Uterus (tissue), 2 donors: ENCODE measurements around the gene UQCC2.

Source experiments
- POLR2A ChIP-seq, 2 donors: fragments of 450-650 bp; IDR thresholded peaks; one replicate each; pipeline ENCODE4 v1.6.1; 2016; ENCODE audit warnings: antibody characterized with exemption in 2 of 2, mild to moderate bottlenecking in 1 of 2, moderate library complexity in 1 of 2
- TF ChIP-seq, protein P1 (sequence below), 4 experiments: fragments of 200-600 bp in 2 of 4; fragments of 450-650 bp in 2 of 4; sonication (generic) in 2 of 4; IDR thresholded peaks; one replicate each; pipeline ENCODE4 v1.5.1; 2016 to 2019; ENCODE audit warnings: antibody characterized with exemption in 4 of 4, mild to moderate bottlenecking in 2 of 4, moderate library complexity in 1 of 4

DNA sequence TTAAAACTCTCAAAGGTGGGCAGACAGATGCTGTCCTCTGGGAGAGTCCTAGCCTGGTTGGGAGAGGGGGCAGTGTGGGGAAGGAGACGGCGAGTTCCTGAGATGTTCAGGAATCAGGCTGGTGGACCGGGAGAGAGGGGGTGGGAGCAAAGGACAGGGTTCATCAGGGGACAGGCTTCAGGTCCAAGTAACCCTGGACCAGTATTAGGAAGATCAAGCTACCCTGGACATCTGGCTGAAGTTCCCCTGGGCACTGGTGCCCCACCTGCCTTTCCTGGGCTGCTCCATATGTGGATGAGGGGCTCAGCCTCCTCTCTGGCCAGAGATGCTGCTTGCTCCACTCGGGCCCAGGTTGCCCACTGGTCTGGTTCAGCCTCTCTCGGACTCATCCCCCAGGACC is 36.3 kb upstream of the UQCC2 start:
- no peak for TF ChIP-seq POLR2A (IDR thresholded peaks at IDR 0.05)
- TF ChIP-seq, protein P1, sequence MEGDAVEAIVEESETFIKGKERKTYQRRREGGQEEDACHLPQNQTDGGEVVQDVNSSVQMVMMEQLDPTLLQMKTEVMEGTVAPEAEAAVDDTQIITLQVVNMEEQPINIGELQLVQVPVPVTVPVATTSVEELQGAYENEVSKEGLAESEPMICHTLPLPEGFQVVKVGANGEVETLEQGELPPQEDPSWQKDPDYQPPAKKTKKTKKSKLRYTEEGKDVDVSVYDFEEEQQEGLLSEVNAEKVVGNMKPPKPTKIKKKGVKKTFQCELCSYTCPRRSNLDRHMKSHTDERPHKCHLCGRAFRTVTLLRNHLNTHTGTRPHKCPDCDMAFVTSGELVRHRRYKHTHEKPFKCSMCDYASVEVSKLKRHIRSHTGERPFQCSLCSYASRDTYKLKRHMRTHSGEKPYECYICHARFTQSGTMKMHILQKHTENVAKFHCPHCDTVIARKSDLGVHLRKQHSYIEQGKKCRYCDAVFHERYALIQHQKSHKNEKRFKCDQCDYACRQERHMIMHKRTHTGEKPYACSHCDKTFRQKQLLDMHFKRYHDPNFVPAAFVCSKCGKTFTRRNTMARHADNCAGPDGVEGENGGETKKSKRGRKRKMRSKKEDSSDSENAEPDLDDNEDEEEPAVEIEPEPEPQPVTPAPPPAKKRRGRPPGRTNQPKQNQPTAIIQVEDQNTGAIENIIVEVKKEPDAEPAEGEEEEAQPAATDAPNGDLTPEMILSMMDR (IDR thresholded peaks at IDR 0.05): no peak
